H1 (cell line): ENCODE measurements around the gene MAPK8IP1.

Source experiments
- CTCF ChIP-seq, 3 experiments: IDR thresholded peaks; 1 replicate in 2 of 3; 2 replicates in 1 of 3; pipeline versions ENCODE4 v1.5.1 to v1.6.1; 2011; ENCODE audit warnings: low read length in 3 of 3, mild to moderate bottlenecking in 3 of 3, inconsistent platforms in 2 of 3, low read depth in 1 of 3, moderate library complexity in 1 of 3; ENCODE audit not compliant: insufficient read depth in 1 of 3; ENCODE audit errors: control extremely low read depth in 1 of 3
- JUN ChIP-seq: IDR thresholded peaks from 2 replicates; pipeline ENCODE4 v1.6.1; 2011; ENCODE audit warnings: low read depth, mild to moderate bottlenecking, improper control_type of control experiment, low read length
- POLR2A ChIP-seq, 2 experiments: IDR thresholded peaks; 1 replicate in 1 of 2; 2 replicates in 1 of 2; pipeline ENCODE4 v1.6.1; 2011; ENCODE audit warnings: low read depth in 2 of 2, low read length in 2 of 2, mild to moderate bottlenecking in 2 of 2; ENCODE audit errors: control extremely low read depth in 1 of 2
- SP2 ChIP-seq: IDR thresholded peaks from 2 replicates; pipeline ENCODE4 v1.6.1; 2012; ENCODE audit warnings: mild to moderate bottlenecking, low read length, inconsistent platforms
- TCF12 ChIP-seq: IDR thresholded peaks from 2 replicates; pipeline ENCODE4 v1.6.1; 2011; ENCODE audit warnings: low read depth, mild to moderate bottlenecking, low read length

- TF ChIP-seq SP2 = no peak
- no peak for TF ChIP-seq POLR2A (IDR thresholded peaks at IDR 0.05; ENCODE audit: control extremely low read depth in 1 of 2, low read depth in 2 of 2, low read length in 2 of 2)
- TF ChIP-seq CTCF (IDR thresholded peaks at IDR 0.05; ENCODE audit: control extremely low read depth in 1 of 3, insufficient read depth in 1 of 3, low read depth in 1 of 3, low read length in 3 of 3) = no peak
- TF ChIP-seq JUN = no peak
- no peak for TF ChIP-seq TCF12
Observed at GRCh38 chr11:45930031-45930794, 44.8 kb downstream of the MAPK8IP1 start.
